ENCODE results near the gene SIL1.

DNA sequence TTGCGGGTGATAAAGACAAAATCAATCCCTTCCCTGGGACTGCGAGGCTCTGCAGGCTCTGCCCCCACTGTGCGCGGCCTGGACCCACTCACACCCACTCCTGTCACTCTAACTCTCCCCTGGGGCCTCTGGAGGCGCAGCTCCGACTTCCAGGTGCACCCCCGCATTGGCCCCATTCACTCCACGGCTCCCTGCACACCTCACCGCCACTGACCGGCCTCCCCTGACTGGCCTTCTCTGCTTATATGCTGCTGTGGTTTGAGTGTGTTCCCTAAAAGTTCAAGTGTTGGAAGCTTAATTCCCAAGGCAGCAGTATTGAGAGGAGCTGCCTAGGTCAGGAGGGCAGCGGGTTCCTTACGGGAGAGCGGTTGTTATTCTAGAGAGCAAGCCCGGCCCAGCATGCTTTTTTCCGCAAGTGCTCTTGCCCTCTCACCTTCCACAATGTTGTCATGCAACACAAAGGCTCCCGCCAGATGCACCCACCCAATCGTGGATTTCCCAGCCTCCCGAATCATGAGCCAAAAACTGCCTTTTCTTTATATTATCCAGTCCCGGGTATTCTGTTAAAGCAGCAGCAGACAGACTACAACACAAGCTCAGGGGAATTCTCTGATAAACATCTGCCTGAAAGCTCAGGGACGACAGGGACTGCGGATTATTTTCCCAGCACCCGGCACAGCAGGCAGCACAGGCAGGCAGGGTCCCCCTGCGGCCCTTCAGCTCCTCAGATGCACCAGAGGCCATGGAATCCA, 249.5 kb downstream of the SIL1 start:
- TF ChIP-seq, protein P1, sequence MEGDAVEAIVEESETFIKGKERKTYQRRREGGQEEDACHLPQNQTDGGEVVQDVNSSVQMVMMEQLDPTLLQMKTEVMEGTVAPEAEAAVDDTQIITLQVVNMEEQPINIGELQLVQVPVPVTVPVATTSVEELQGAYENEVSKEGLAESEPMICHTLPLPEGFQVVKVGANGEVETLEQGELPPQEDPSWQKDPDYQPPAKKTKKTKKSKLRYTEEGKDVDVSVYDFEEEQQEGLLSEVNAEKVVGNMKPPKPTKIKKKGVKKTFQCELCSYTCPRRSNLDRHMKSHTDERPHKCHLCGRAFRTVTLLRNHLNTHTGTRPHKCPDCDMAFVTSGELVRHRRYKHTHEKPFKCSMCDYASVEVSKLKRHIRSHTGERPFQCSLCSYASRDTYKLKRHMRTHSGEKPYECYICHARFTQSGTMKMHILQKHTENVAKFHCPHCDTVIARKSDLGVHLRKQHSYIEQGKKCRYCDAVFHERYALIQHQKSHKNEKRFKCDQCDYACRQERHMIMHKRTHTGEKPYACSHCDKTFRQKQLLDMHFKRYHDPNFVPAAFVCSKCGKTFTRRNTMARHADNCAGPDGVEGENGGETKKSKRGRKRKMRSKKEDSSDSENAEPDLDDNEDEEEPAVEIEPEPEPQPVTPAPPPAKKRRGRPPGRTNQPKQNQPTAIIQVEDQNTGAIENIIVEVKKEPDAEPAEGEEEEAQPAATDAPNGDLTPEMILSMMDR (IDR thresholded peaks at IDR 0.05 in 8 of 11, conservative IDR thresholded peaks at IDR 0.05 in 3 of 11): no peak
- TF ChIP-seq POLR2AphosphoS5 (IDR thresholded peaks at IDR 0.05): no peak

Measured in spleen (tissue), 7 donors.